ENCODE data around the gene GDE1. TPM values are rescaled to one million over a fixed set of nuclear protein-coding genes. Genes with fewer than 3 reads are reported as not detected.

GDE1 gene
- total RNA-seq, 2 donors from 2014 or later, result 49.9 to 56.5 TPM

DNA sequence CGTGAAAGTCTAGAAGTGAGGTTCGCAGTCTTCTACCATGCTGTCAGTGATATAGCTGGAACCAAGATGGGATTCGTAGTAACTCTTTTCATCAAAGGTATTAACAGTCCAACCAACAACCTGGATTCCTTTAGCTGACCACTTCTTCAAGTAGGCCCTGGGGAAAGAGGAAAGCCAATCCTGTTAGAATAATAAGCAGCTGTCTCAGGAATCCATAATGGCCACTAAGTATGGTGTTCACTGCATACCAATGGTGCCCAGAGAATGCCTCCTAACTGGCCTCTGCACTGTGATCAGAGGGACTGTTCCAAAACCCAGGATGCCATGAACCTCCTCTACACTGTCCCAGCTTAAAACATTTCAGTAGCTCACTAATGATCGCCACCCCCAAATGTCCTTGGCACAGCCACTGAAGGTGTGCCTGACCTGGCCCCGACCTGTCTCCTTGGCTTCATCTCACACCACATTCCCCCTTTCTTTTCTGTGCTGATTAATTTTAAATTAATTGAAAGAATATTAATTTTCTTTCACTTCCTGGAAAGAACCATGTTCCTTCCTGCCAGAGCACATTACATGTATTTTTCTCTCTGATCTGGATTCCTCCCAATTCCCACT, 18.3 kb downstream of the GDE1 start:
- Mint-ChIP-seq H3K27ac (no peak overlapping the region), H3K27me3 (ENCODE audit: insufficient read depth) (no peaks in the 10 kb centered on the region), H3K4me1 (no peaks in the 10 kb centered on the region), H3K36me3 (ENCODE audit: low read depth) (peaks cover 74% of the 10 kb centered on the region), H3K9me3 (no peaks in the 10 kb centered on the region), H3K4me3 (no peak overlapping the region)
- H3K27ac ChIP-seq (ENCODE audit: low read depth, low read length), result no peak overlapping the region
- 92 to 100% methylated on average over 3 to 5 of the region's 5 CpGs for WGBS, 2 experiments (ENCODE audit: insufficient coverage in 1 of 2, insufficient read length in 1 of 2)
- H3K9me3 ChIP-seq (ENCODE audit: control insufficient read depth, low read length), result no peaks in the 10 kb centered on the region
- peaks cover 74% of the 10 kb centered on the region for H3K36me3 ChIP-seq (ENCODE audit: control insufficient read depth, insufficient read depth, low read length)
- no peak for TF ChIP-seq CTCF (conservative IDR thresholded peaks at IDR 0.05)
- H3K4me3 ChIP-seq (ENCODE audit: low read length), result no peak overlapping the region
- DNase-seq, result no peak
- no peaks in the 10 kb centered on the region for H3K27me3 ChIP-seq (ENCODE audit: control insufficient read depth, insufficient read depth, low read length, poor library complexity, severe bottlenecking)
- no peak overlapping the region for H3K9ac ChIP-seq (ENCODE audit: extremely low read depth, low read length, poor library complexity, severe bottlenecking)
- H3K4me1 ChIP-seq (ENCODE audit: control insufficient read depth, insufficient read depth, low read length), result no peaks in the 10 kb centered on the region

- H3K4me3 ChIP-seq (ENCODE audit: low read length), result no peak overlapping the region
- Mint-ChIP-seq H3K36me3 (ENCODE audit: low read depth) (peaks cover 72% of the 10 kb centered on the region), H3K27ac (no peak overlapping the region), H3K9me3 (no peaks in the 10 kb centered on the region), H3K4me1 (no peaks in the 10 kb centered on the region), H3K27me3 (ENCODE audit: insufficient read depth) (no peaks in the 10 kb centered on the region), H3K4me3 (no peak overlapping the region)
- H3K27me3 ChIP-seq (ENCODE audit: control insufficient read depth, insufficient read depth, low read length, poor library complexity, severe bottlenecking), result no peaks in the 10 kb centered on the region
- no peak overlapping the region for H3K27ac ChIP-seq (ENCODE audit: low read depth, low read length)
- peak; percentile 92 for TF ChIP-seq CTCF (conservative IDR thresholded peaks at IDR 0.05)
- no peaks in the 10 kb centered on the region for H3K9me3 ChIP-seq (ENCODE audit: control insufficient read depth, low read length)
- WGBS, 2 experiments (ENCODE audit: insufficient coverage in 1 of 2, insufficient read length in 1 of 2), result 80 to 92% methylated on average over 2 to 3 of the region's 3 CpGs
- peak; percentile 93 for DNase-seq
- no peaks in the 10 kb centered on the region for H3K4me1 ChIP-seq (ENCODE audit: control insufficient read depth, insufficient read depth, low read length)
- peaks cover 64% of the 10 kb centered on the region for H3K36me3 ChIP-seq (ENCODE audit: control insufficient read depth, insufficient read depth, low read length)
- no peak overlapping the region for H3K9ac ChIP-seq (ENCODE audit: extremely low read depth, low read length, poor library complexity, severe bottlenecking)
Observed at GRCh38 chr16:19502395-19503131, 19.3 kb downstream of the GDE1 start.

DNA sequence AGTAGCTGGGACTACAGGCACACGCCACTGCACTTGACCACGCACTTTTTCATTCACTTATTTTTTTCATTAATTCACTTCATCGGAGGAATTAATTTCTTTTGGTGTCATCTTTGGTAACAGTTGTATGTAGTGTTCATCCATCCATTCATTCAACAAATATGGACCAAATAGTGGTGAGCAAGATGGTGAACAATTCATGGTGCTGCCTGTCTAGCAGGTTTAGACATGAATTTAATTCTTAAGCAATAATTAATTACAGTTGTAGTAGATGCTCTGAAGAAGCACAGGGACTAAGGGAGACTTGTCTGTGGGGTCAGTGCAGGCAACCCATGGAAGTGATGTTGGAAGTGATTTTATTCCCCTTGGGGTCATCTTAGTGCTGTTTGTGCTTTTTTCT, 22.4 kb downstream of the GDE1 start:
- Mint-ChIP-seq H3K4me3 (no peak overlapping the region), H3K27ac (no peak overlapping the region)

More for the DNA sequence above, 22.4 kb downstream of the GDE1 start:
- no peaks in the 10 kb centered on the region for H3K27me3 ChIP-seq (ENCODE audit: control insufficient read depth, insufficient read depth, low read length, poor library complexity, severe bottlenecking)
- Mint-ChIP-seq H3K9me3 (no peaks in the 10 kb centered on the region), H3K27me3 (ENCODE audit: insufficient read depth) (no peaks in the 10 kb centered on the region), H3K4me1 (no peaks in the 10 kb centered on the region), H3K36me3 (ENCODE audit: low read depth) (peaks cover 45% of the 10 kb centered on the region)
- H3K9me3 ChIP-seq (ENCODE audit: control insufficient read depth, low read length), result no peaks in the 10 kb centered on the region
- no peak overlapping the region for H3K9ac ChIP-seq (ENCODE audit: extremely low read depth, low read length, poor library complexity, severe bottlenecking)
- no peak for TF ChIP-seq CTCF (conservative IDR thresholded peaks at IDR 0.05)
- H3K4me1 ChIP-seq (ENCODE audit: control insufficient read depth, insufficient read depth, low read length), result no peaks in the 10 kb centered on the region
- 92% methylated on average over 1 of the region's 3 CpGs; no CpG with 5 or more reads in 1 of the 2 experiments for WGBS, 2 experiments (ENCODE audit: insufficient coverage in 1 of 2, insufficient read length in 1 of 2)
- peak; percentile 0 for DNase-seq
- H3K36me3 ChIP-seq (ENCODE audit: control insufficient read depth, insufficient read depth, low read length), result peaks cover 38% of the 10 kb centered on the region
- no peak overlapping the region for H3K27ac ChIP-seq (ENCODE audit: low read depth, low read length)
- no peak overlapping the region for H3K4me3 ChIP-seq (ENCODE audit: low read length)
